Esophagus muscularis mucosa (tissue), 4 donors: ENCODE data around the gene ACAP3. TPM values are rescaled to one million over a fixed set of nuclear protein-coding genes. Genes with fewer than 3 reads are reported as not detected.

ENCODE experiments used
- DNase-seq: peaks from one replicate; pipeline ENCODE4 v3.0.0-alpha.2; 2017; ENCODE audit errors: extremely low spot score
- H3K27ac ChIP-seq, 4 donors: fragments of 200-600 bp; sonication (generic); replicated peaks in 1 of 4; 1 replicate in 3 of 4; 2 replicates in 1 of 4; pipeline ENCODE4 v1.5.1; 2016 to 2019; ENCODE audit warnings: mild to moderate bottlenecking in 1 of 4
- H3K27me3 ChIP-seq, 4 donors: fragments of 200-600 bp; sonication (generic); one replicate each; pipeline versions ENCODE4 v1.5.1 to v1.6.0; 2016 to 2019
- H3K36me3 ChIP-seq, 4 donors: fragments of 200-600 bp; sonication (generic); one replicate each; pipeline ENCODE4 v1.5.1; 2016 to 2019
- H3K4me1 ChIP-seq, 4 donors: fragments of 200-600 bp; sonication (generic); one replicate each; pipeline ENCODE4 v1.5.1; 2016 to 2019
- H3K4me3 ChIP-seq, 4 donors: fragments of 200-600 bp; sonication (generic); 1 replicate in 2 of 4; 2 replicates in 2 of 4; pipeline ENCODE4 v1.5.1; 2016 to 2019; ENCODE audit warnings: mild to moderate bottlenecking in 4 of 4, moderate library complexity in 1 of 4
- H3K9me3 ChIP-seq, 4 donors: fragments of 200-600 bp; sonication (generic); 1 replicate in 3 of 4; 2 replicates in 1 of 4; pipeline ENCODE4 v1.5.1; 2016 to 2019
- EP300 ChIP-seq: sonication (generic); formaldehyde crosslinking; IDR thresholded peaks from one replicate; pipeline ENCODE4 v1.6.1; 2017; ENCODE audit warnings: antibody characterized with exemption
- POLR2A ChIP-seq: fragments of 450-650 bp; IDR thresholded peaks from one replicate; pipeline ENCODE4 v1.6.1; 2017; ENCODE audit warnings: antibody characterized with exemption, moderate library complexity, mild to moderate bottlenecking, low read depth
- POLR2AphosphoS5 ChIP-seq, 2 donors: sonication (generic); formaldehyde crosslinking; IDR thresholded peaks; one replicate each; pipeline ENCODE4 v1.6.1; 2017; ENCODE audit warnings: antibody characterized with exemption in 2 of 2
- WGBS: methylation state at CpG from one replicate; pipeline ENCODE4 v1.1.5; 2018; 5-methylcytosine and 5-hydroxymethylcytosine counted together
- intact Hi-C: fragments of 100-400 bp; cut with DNase I; formaldehyde crosslinking; loops from one replicate; pipeline ENCODE4 v1.15.1; 2023
- small RNA-seq, 3 donors: library from RNA; depleted of rRNA; stranded (forward); fragments of <200 nt; gene quantifications; one replicate each; pipeline ENCODE3, GENCODE V24; 2016
- total RNA-seq, 4 donors: library from RNA; depleted of rRNA; stranded (reverse); fragments of >200 nt; gene quantifications; one replicate each; pipeline versions ENCODE4 v1.1.0 to v1.2.1, GENCODE V29; 2016
- TF ChIP-seq, protein P1 (sequence below), 3 experiments: fragments of 200-600 bp in 2 of 3; fragments of 450-650 bp in 1 of 3; sonication (generic) in 2 of 3; IDR thresholded peaks; one replicate each; pipeline ENCODE4 v1.5.1; 2017 to 2019; ENCODE audit warnings: antibody characterized with exemption in 3 of 3, mild to moderate bottlenecking in 2 of 3, moderate library complexity in 1 of 3

ACAP3 gene
- total RNA-seq, 4 donors from 2014 or later, result 34.8 to 63.2 (median 47.4) TPM

DNA sequence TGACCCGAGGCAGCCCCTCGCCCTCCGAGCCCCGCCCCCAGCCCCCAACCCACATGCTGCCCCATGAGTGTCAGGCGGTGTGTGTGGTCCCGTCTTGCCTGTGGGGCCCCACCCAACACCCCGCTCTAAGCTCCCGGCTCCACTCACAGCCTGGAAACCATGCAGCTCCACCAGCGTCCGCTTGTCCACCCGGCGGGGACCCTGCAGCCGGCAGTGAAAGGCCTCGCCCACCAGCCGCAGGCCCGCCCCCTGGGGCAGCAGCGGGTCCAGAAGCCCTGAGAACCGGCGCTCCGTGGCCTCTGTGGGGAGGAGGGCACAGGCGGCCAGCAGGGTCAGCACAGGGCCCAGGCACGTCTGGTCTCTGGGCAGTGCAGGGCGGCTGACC is 63.9 kb downstream of the ACAP3 start:
- H3K27me3 ChIP-seq, result peaks cover 0 to 71% (median 20%) of the 10 kb centered on the region in 4 donors
- H3K4me3 ChIP-seq, result peak overlapping the region in 2 of 4 donors; percentile 8 to 22
- no peaks in the 10 kb centered on the region for H3K9me3 ChIP-seq
- H3K27ac ChIP-seq, result no peak overlapping the region
- TF ChIP-seq POLR2A, result no peak
- TF ChIP-seq, protein P1, sequence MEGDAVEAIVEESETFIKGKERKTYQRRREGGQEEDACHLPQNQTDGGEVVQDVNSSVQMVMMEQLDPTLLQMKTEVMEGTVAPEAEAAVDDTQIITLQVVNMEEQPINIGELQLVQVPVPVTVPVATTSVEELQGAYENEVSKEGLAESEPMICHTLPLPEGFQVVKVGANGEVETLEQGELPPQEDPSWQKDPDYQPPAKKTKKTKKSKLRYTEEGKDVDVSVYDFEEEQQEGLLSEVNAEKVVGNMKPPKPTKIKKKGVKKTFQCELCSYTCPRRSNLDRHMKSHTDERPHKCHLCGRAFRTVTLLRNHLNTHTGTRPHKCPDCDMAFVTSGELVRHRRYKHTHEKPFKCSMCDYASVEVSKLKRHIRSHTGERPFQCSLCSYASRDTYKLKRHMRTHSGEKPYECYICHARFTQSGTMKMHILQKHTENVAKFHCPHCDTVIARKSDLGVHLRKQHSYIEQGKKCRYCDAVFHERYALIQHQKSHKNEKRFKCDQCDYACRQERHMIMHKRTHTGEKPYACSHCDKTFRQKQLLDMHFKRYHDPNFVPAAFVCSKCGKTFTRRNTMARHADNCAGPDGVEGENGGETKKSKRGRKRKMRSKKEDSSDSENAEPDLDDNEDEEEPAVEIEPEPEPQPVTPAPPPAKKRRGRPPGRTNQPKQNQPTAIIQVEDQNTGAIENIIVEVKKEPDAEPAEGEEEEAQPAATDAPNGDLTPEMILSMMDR (IDR thresholded peaks at IDR 0.05), result no peak
- no peak for TF ChIP-seq EP300
- no peak for TF ChIP-seq POLR2AphosphoS5 (IDR thresholded peaks at IDR 0.05)
- intact Hi-C loops, result no loop called here
- peaks cover 0 to 24% (median 4%) of the 10 kb centered on the region in 4 donors for H3K36me3 ChIP-seq
- H3K4me1 ChIP-seq, result peaks cover 3 to 28% (median 17%) of the 10 kb centered on the region in 4 donors
- DNase-seq, result no peak
- 100% methylated on average over 1 of the region's 23 CpGs for WGBS

DNA sequence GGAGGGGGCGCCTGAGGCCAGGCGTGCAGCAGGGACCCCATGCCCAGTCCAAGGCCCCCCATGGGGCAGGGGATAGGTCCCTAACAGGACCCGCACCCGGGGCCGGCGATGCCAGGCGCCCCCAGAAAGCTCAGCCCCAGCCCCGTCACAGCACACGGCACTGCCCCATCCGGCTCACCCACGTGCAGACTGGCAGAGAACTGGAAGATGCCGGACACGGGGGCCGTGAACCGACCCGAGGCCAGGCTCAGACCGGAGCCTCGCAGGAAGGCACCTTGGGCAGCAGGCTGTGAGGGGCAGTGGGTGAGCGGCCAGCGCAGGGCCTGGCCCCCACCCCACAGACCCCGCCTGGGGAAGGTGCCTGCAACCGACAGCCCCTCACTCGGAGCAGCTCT is 64.5 kb downstream of the ACAP3 start:
- peaks cover 3 to 28% (median 17%) of the 10 kb centered on the region in 4 donors for H3K4me1 ChIP-seq
- H3K9me3 ChIP-seq, result no peaks in the 10 kb centered on the region
- no peak overlapping the region for H3K27ac ChIP-seq
- no peak for DNase-seq
- 83% methylated on average over 1 of the region's 23 CpGs for WGBS
- peaks cover 0 to 24% (median 4%) of the 10 kb centered on the region in 4 donors for H3K36me3 ChIP-seq
- no peak for TF ChIP-seq EP300
- TF ChIP-seq POLR2AphosphoS5 (IDR thresholded peaks at IDR 0.05), result no peak
- no peak for TF ChIP-seq POLR2A
- TF ChIP-seq, protein P1 (IDR thresholded peaks at IDR 0.05), result no peak
- peaks cover 0 to 71% (median 24%) of the 10 kb centered on the region in 4 donors for H3K27me3 ChIP-seq
- no peak overlapping the region for H3K4me3 ChIP-seq
- intact Hi-C loops, result no loop called here

DNA sequence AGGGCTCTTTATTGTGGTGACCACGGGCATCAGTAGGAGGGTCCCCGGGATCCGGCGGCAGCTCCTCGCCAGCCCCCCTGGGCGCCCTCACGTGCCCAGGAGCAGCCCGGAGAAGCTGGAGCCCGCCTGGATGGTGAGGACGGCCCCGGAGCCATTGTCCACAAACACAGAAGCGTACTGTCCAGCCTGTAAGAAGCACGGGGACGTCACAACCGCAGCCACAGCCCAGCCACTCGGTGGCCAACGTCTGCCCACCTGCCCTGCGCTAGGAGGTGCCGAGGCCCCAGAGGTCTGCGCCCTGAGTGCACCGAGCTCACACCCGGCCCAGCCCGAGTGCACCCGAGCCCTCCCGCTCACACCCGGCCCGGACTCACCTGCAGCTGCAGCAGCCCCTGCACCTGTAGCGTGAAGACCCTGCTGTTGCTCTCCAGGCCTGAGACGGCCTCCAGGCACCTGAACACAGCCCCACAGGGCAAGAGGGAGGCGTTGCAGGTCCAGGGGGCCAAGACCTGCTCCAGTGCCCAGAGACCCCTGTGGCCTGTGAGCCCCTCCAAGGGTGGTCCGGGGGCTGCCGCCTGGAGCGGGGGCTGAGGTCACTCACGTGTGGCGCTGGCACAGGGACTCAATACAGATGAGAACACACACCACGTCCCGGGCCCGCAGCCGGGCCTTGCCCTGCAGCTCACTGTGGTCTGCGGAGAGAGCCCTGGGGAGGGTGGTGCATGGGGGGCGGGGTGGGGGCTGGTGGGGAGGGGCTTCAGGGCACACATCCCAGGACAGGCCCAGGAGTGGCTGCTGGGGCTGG is 65.1 kb downstream of the ACAP3 start:
- 90% methylated on average over 12 of the region's 41 CpGs for WGBS
- TF ChIP-seq POLR2AphosphoS5 (IDR thresholded peaks at IDR 0.05) (no peak), EP300 (no peak), POLR2A (no peak)
- TF ChIP-seq, protein P1 (IDR thresholded peaks at IDR 0.05), result no peak
- intact Hi-C loops, result no loop called here
- no peak overlapping the region for H3K4me3 ChIP-seq
- no peak for DNase-seq
- no peaks in the 10 kb centered on the region for H3K9me3 ChIP-seq
- H3K36me3 ChIP-seq, result peaks cover 0 to 24% (median 4%) of the 10 kb centered on the region in 4 donors
- peaks cover 0 to 71% (median 27%) of the 10 kb centered on the region in 4 donors for H3K27me3 ChIP-seq
- peaks cover 4 to 34% (median 20%) of the 10 kb centered on the region in 4 donors for H3K4me1 ChIP-seq
- no peak overlapping the region for H3K27ac ChIP-seq

Small RNA genes within 50 kb of the gene (small RNA-seq; reads per million reads assigned to genes)
- gene MIR6726, result 0 to 0.51 (median 0.33) reads per million in 3 donors

Other genes with a start within 250 kb of the ACAP3 start
- not detected for gene RNF223, start 233.6 kb downstream of the ACAP3 start, total RNA-seq
- gene C1orf159, start 191.8 kb downstream of the ACAP3 start, total RNA-seq, result 10 to 100 TPM in 1 of 4 donors, 1 to 10 TPM in 3; 4.2 to 11.9 (median 8.5) TPM
- under 1 TPM in 1 of 4 donors, not detected in 3; 0.17 TPM for gene TTLL10, start 134.1 kb downstream of the ACAP3 start, total RNA-seq
- gene TNFRSF18, start 101.3 kb downstream of the ACAP3 start, total RNA-seq, result under 1 TPM in 2 of 4 donors, not detected in 2; 0.29 to 0.66 TPM
- gene TNFRSF4, start 93.8 kb downstream of the ACAP3 start, total RNA-seq, result 1 to 10 TPM in 2 of 4 donors, under 1 TPM in 2; 0.50 to 2.1 (median 0.93) TPM
- 100 to 1,000 TPM in 3 of 4 donors, 10 to 100 TPM in 1; 88.5 to 125 (median 107) TPM for gene SDF4, start 75.9 kb downstream of the ACAP3 start, total RNA-seq
- gene B3GALT6, start 75.7 kb downstream of the ACAP3 start, total RNA-seq, result 10 to 100 TPM; 10.4 to 24.6 (median 21.0) TPM
- under 1 TPM in 2 of 4 donors, not detected in 2; 0.33 to 0.52 TPM for gene C1QTNF12, start 61.2 kb downstream of the ACAP3 start, total RNA-seq
- gene UBE2J2, start 34.1 kb downstream of the ACAP3 start, total RNA-seq, result 10 to 100 TPM; 34.9 to 61.4 (median 49.5) TPM
- gene SCNN1D, start 27.5 kb downstream of the ACAP3 start, total RNA-seq, result 1 to 10 TPM in 3 of 4 donors, under 1 TPM in 1; 0.83 to 4.1 (median 1.9) TPM
- gene PUSL1, start 667 bp upstream of the ACAP3 start, total RNA-seq, result 10 to 100 TPM; 10.3 to 24.7 (median 21.7) TPM
- gene INTS11, start 16.7 kb upstream of the ACAP3 start, total RNA-seq, result 100 to 1,000 TPM in 1 of 4 donors, 10 to 100 TPM in 3; 75.9 to 121 (median 87.8) TPM
- 10 to 100 TPM; 15.4 to 44.9 (median 31.5) TPM for gene CPTP, start 16.9 kb upstream of the ACAP3 start, total RNA-seq
- under 1 TPM in 2 of 4 donors, not detected in 2; 0.17 to 0.32 TPM for gene TAS1R3, start 23.4 kb upstream of the ACAP3 start, total RNA-seq
- 100 to 1,000 TPM in 2 of 4 donors, 10 to 100 TPM in 2; 66.9 to 141 (median 114) TPM for gene DVL1, start 41.5 kb upstream of the ACAP3 start, total RNA-seq
- gene MXRA8, start 50.6 kb upstream of the ACAP3 start, total RNA-seq, result 100 to 1,000 TPM in 2 of 4 donors, 10 to 100 TPM in 2; 68.5 to 129 (median 87.2) TPM
- 100 to 1,000 TPM in 3 of 4 donors, 10 to 100 TPM in 1; 98.4 to 152 (median 117) TPM for gene AURKAIP1, start 67.3 kb upstream of the ACAP3 start, total RNA-seq
- 100 to 1,000 TPM in 2 of 4 donors, 10 to 100 TPM in 2; 73.4 to 136 (median 108) TPM for gene CCNL2, start 91.4 kb upstream of the ACAP3 start, total RNA-seq
- 100 to 1,000 TPM; 144 to 175 (median 155) TPM for gene MRPL20, start 99.4 kb upstream of the ACAP3 start, total RNA-seq
- gene ANKRD65, start 113.3 kb upstream of the ACAP3 start, total RNA-seq, result 10 to 100 TPM in 2 of 4 donors, 1 to 10 TPM in 2; 8.1 to 19.2 (median 9.8) TPM
- 100 to 1,000 TPM in 2 of 4 donors, 10 to 100 TPM in 2; 99.7 to 168 (median 116) TPM for gene VWA1, start 127.8 kb upstream of the ACAP3 start, total RNA-seq
- gene ATAD3C, start 141.8 kb upstream of the ACAP3 start, total RNA-seq, result 1 to 10 TPM in 1 of 4 donors, under 1 TPM in 3; 0.32 to 2.4 (median 0.58) TPM
- gene ATAD3B, start 163.8 kb upstream of the ACAP3 start, total RNA-seq, result 10 to 100 TPM in 2 of 4 donors, 1 to 10 TPM in 2; 9.7 to 14.9 (median 10.0) TPM
- 10 to 100 TPM; 18.3 to 29.3 (median 25.2) TPM for gene ATAD3A, start 204.2 kb upstream of the ACAP3 start, total RNA-seq
- 10 to 100 TPM in 2 of 4 donors, 1 to 10 TPM in 2; 8.7 to 22.1 (median 13.9) TPM for gene TMEM240, start 232.7 kb upstream of the ACAP3 start, total RNA-seq